HG03280 (cell line): Measurements from ENCODE around the gene ARG2.

Experiments used
- ATAC-seq: cut with Tn5 transposase; IDR thresholded peaks from one replicate; pipeline ENCODE4 v1.9.1; 2021; ENCODE audit warnings: mild to moderate bottlenecking, moderate library complexity; ENCODE audit not compliant: unreplicated experiment

The ARG2 gene

GRCh38 chr14:67619446-67620216, at the start of gene ARG2:
Gene ARG2, plus strand, starts transcription at chr14:67619920. Its CDS starts 58 bp downstream, at chr14:67619978.
- peak; percentile 97 for ATAC-seq

- ATAC-seq = no peak
Measured at GRCh38 chr14:67570453-67570852, 49.3 kb upstream of the ARG2 start.

GRCh38 chr14:67571275-67571990, 48.3 kb upstream of the ARG2 start:
- no peak for ATAC-seq

GRCh38 chr14:67571991-67572323, 47.8 kb upstream of the ARG2 start:
- ATAC-seq = no peak

- ATAC-seq = no peak
Measured at GRCh38 chr14:67572608-67573007, 47.1 kb upstream of the ARG2 start.

- no peak for ATAC-seq
Measured at GRCh38 chr14:67573228-67574010, 46.3 kb upstream of the ARG2 start.

- no peak for ATAC-seq
Measured at GRCh38 chr14:67574156-67574555, 45.6 kb upstream of the ARG2 start.

- no peak for ATAC-seq
Measured at GRCh38 chr14:67574806-67575205, 44.9 kb upstream of the ARG2 start.

- no peak for ATAC-seq
Measured at GRCh38 chr14:67575684-67576083, 44.0 kb upstream of the ARG2 start.

GRCh38 chr14:67576216-67576955, 43.3 kb upstream of the ARG2 start:
- ATAC-seq = no peak

GRCh38 chr14:67577181-67577808, 42.4 kb upstream of the ARG2 start:
- ATAC-seq = no peak

- no peak for ATAC-seq
Measured at GRCh38 chr14:67577909-67578749, 41.6 kb upstream of the ARG2 start.

GRCh38 chr14:67579040-67579439, 40.7 kb upstream of the ARG2 start:
- no peak for ATAC-seq

GRCh38 chr14:67579636-67580035, 40.1 kb upstream of the ARG2 start:
- ATAC-seq = no peak

GRCh38 chr14:67580336-67581171, 39.2 kb upstream of the ARG2 start:
- no peak for ATAC-seq

GRCh38 chr14:67581643-67582042, 38.1 kb upstream of the ARG2 start:
- ATAC-seq = no peak

- no peak for ATAC-seq
Measured at GRCh38 chr14:67582061-67582460, 37.7 kb upstream of the ARG2 start.

GRCh38 chr14:67583711-67584644, 35.7 kb upstream of the ARG2 start:
- ATAC-seq = no peak
